ENCODE measurements around the gene P2RX4. TPM values are rescaled to one million over a fixed set of nuclear protein-coding genes. Genes with fewer than 3 reads are reported as not detected.

P2RX4 gene
- total and polyA plus RNA-seq, 12 donors: 13.3 to 114 (median 34.4) TPM

GRCh38 chr12:121184984-121185889 lies 24.7 kb upstream of the P2RX4 start:
- H3K27me3 ChIP-seq: no peaks in the 10 kb centered on the region
- WGBS, 4 donors: 92 to 97% (median 94%) methylated on average over 6 to 7 of the region's 7 CpGs
- TF ChIP-seq CTCF (IDR thresholded peaks at IDR 0.05) (no peak), POLR2A (IDR thresholded peaks at IDR 0.05) (no peak)

GRCh38 chr12:121186826-121187225 lies 23.1 kb upstream of the P2RX4 start:
- 82 to 89% (median 87%) methylated on average over 2 of the region's 2 CpGs for WGBS, 4 donors
- intact Hi-C loops (cut with DNase I): no loop called here
- no peaks in the 10 kb centered on the region for H3K4me1 ChIP-seq (replicated peaks in 1 of 2)
- H3K27me3 ChIP-seq: no peaks in the 10 kb centered on the region
- no peak for DNase-seq
- no peak for TF ChIP-seq POLR2A (IDR thresholded peaks at IDR 0.05)
- TF ChIP-seq CTCF (IDR thresholded peaks at IDR 0.05): no peak
- no peaks in the 10 kb centered on the region for H3K36me3 ChIP-seq (replicated peaks in 1 of 2)
- H3K27ac ChIP-seq: no peak overlapping the region
- no peaks in the 10 kb centered on the region for H3K9me3 ChIP-seq (replicated peaks in 1 of 3)
- H3K4me3 ChIP-seq: no peak overlapping the region

More at GRCh38 chr12:121184984-121185889, 24.7 kb upstream of the P2RX4 start:
- Histone ChIP-seq H3K4me3 (no peak overlapping the region), H3K27ac (no peak overlapping the region), H3K9me3 (replicated peaks in 1 of 3) (no peaks in the 10 kb centered on the region), H3K4me1 (replicated peaks in 1 of 2) (no peaks in the 10 kb centered on the region), H3K36me3 (replicated peaks in 1 of 2) (no peaks in the 10 kb centered on the region)
- intact Hi-C loops (cut with DNase I): no loop called here
- DNase-seq: no peak

GRCh38 chr12:121187501-121187900 lies 22.4 kb upstream of the P2RX4 start:
- no peak for TF ChIP-seq POLR2A (IDR thresholded peaks at IDR 0.05)
- TF ChIP-seq CTCF (IDR thresholded peaks at IDR 0.05): no peak
- H3K9me3 ChIP-seq (replicated peaks in 1 of 3): no peaks in the 10 kb centered on the region
- H3K4me3 ChIP-seq: no peak overlapping the region
- no peaks in the 10 kb centered on the region for H3K4me1 ChIP-seq (replicated peaks in 1 of 2)
- H3K27me3 ChIP-seq: no peaks in the 10 kb centered on the region
- no peak for DNase-seq
- intact Hi-C loops (cut with DNase I): no loop called here
- no peak overlapping the region for H3K27ac ChIP-seq
- 83 to 93% (median 89%) methylated on average over 7 of the region's 7 CpGs for WGBS, 4 donors
- H3K36me3 ChIP-seq (replicated peaks in 1 of 2): no peaks in the 10 kb centered on the region

- intact Hi-C loops (cut with DNase I): no loop called here
- Histone ChIP-seq H3K27me3 (no peaks in the 10 kb centered on the region), H3K9me3 (replicated peaks in 1 of 3) (no peaks in the 10 kb centered on the region), H3K36me3 (replicated peaks in 1 of 2) (no peaks in the 10 kb centered on the region), H3K4me3 (no peak overlapping the region), H3K4me1 (replicated peaks in 1 of 2) (no peaks in the 10 kb centered on the region), H3K27ac (no peak overlapping the region)
- 95 to 98% (median 98%) methylated on average over 2 of the region's 2 CpGs for WGBS, 4 donors
- no peak for DNase-seq
- TF ChIP-seq CTCF (IDR thresholded peaks at IDR 0.05) (no peak), POLR2A (IDR thresholded peaks at IDR 0.05) (no peak)
Observed at GRCh38 chr12:121188227-121188626, 21.7 kb upstream of the P2RX4 start.

Data from adrenal gland (tissue), 12 donors.